Effector memory CD4-positive, alpha-beta T cell (primary cell): ENCODE data around the gene DAPK2.

Source experiments
- DNase-seq, 3 donors: peaks; one replicate each; pipeline ENCODE4 v3.0.0-alpha.2; 2020
- H3K27ac ChIP-seq: 2 replicates; pipeline ENCODE4 v1.7.0; 2013; ENCODE audit warnings: mild to moderate bottlenecking, low read length, moderate library complexity; ENCODE audit not compliant: insufficient read depth, poor library complexity, severe bottlenecking
- H3K27me3 ChIP-seq: replicated peaks from 2 replicates; pipeline ENCODE4 v1.7.0; 2013; ENCODE audit warnings: mild to moderate bottlenecking, low read length; ENCODE audit not compliant: insufficient read depth, control insufficient read depth, poor library complexity, severe bottlenecking
- H3K36me3 ChIP-seq: 2 replicates; pipeline ENCODE4 v1.7.0; 2013; ENCODE audit warnings: mild to moderate bottlenecking, low read length, moderate library complexity; ENCODE audit not compliant: control insufficient read depth, insufficient read depth
- H3K4me1 ChIP-seq: 2 replicates; pipeline ENCODE4 v1.7.0; 2013; ENCODE audit warnings: low read length, mild to moderate bottlenecking; ENCODE audit not compliant: control insufficient read depth, insufficient read depth, poor library complexity, severe bottlenecking
- H3K4me3 ChIP-seq: 2 replicates; pipeline ENCODE4 v1.7.0; 2013; ENCODE audit warnings: low read length, low read depth, mild to moderate bottlenecking; ENCODE audit not compliant: insufficient read depth, poor library complexity, severe bottlenecking
- H3K9me3 ChIP-seq: 2 replicates; pipeline ENCODE4 v1.7.0; 2013; ENCODE audit warnings: mild to moderate bottlenecking, low read length, moderate library complexity; ENCODE audit not compliant: control insufficient read depth

The DAPK2 gene

DNA sequence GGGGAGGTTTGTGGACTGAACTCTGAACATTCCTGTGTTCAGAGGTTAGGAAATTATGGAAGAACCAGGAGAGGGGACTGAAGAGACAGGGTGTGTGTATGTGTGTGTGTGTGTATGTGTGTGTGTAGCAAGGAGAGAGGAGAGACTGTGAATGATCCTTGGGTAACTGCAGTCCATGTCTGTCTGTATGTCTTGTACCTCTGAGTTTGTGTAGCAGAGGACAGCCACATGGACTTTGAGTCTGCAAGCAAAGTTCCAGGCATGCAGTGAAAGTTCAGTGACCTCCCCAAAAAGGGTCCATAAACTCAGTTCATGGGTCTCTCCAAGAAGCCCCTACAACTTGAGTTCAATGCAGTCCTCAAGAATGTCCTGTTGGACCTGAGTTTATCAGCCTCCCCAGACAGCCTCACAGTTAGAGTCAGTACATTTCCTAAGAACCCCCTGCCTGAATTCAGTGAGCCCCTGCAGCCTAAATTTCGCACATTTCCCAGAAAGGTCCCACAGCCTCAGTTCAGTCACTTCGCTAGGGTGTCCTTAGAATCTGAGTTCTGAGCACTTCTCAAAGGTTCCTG is 184.3 kb downstream of the DAPK2 start:
- no peak overlapping the region for H3K27ac ChIP-seq
- H3K27me3 ChIP-seq, result no peaks in the 10 kb centered on the region
- no peak overlapping the region for H3K4me3 ChIP-seq
- H3K4me1 ChIP-seq, result peaks cover 28% of the 10 kb centered on the region
- H3K36me3 ChIP-seq, result no peaks in the 10 kb centered on the region
- DNase-seq, result no peak
- H3K9me3 ChIP-seq, result no peaks in the 10 kb centered on the region

DNA sequence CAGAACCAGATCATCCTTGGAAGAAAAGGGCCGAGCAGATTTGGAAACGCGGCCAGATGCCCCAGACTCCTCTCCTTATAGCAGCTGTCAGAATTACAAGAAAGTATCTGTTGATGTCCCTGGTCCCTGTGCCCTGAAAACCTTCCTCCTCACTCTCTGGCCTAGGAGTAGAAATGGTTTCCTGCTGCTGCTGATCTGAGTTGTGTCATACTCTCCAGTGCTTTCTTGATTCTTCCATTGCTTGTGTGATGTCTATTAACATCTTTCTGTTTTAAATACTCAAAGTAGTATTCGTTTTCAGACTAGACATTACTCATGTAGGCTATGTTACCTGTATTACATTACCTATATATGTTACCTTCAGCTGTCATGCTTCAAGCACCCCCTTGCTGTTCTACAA is 185.7 kb downstream of the DAPK2 start:
- Histone ChIP-seq H3K36me3 (no peaks in the 10 kb centered on the region), H3K4me3 (no peak overlapping the region), H3K4me1 (peaks cover 28% of the 10 kb centered on the region), H3K27me3 (no peaks in the 10 kb centered on the region), H3K27ac (peak overlapping the region; percentile 56), H3K9me3 (no peaks in the 10 kb centered on the region)
- DNase-seq, result no peak

DNA sequence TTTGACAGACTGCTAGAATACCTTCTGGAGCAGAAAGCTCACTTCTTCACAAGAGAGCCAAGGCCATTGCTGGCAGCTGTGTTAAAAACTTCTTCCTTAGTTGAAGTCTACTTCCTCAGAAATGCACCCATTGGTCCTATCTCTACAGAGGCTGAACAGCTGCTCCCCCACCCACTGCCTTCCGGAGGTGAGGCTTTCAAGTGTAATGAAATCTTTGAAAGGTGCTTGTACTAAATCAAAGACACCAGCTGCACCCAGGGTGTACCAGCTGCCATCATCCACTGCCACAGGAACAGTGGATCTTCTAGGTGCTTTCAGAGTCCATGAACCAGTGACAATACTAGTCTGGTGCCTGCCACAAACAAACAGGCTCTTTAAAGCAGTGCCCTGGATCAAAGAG is 186.1 kb downstream of the DAPK2 start:
- Histone ChIP-seq H3K36me3 (no peaks in the 10 kb centered on the region), H3K4me1 (peaks cover 28% of the 10 kb centered on the region)

DNA sequence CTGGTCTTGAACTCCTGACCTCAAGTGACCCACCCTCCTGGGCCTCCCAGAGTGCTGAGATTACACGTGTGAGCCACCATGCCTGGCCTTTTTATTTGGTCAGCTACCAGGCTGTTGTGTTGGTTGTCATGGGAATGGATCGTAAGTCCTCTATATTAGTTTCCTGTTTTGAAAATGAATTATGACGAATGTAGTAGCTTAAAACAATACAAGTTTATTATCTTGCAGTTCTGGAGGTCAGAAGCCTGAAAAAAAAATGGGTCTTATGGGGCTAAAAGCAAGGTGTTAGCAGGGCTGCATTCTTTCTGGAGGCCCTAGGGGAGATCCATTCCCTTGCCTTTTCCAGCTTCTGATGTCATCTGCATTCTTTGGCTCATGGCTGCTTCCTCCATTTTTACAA is 187.4 kb downstream of the DAPK2 start:
- Histone ChIP-seq H3K27me3 (no peaks in the 10 kb centered on the region), H3K4me1 (peaks cover 28% of the 10 kb centered on the region), H3K36me3 (no peaks in the 10 kb centered on the region), H3K27ac (no peak overlapping the region), H3K9me3 (no peaks in the 10 kb centered on the region), H3K4me3 (no peak overlapping the region)
- no peak for DNase-seq

More for the DNA sequence above, 186.1 kb downstream of the DAPK2 start:
- peak in 2 of 3 donors; percentile 24 to 48 for DNase-seq
- Histone ChIP-seq H3K27ac (peak overlapping the region; percentile 56), H3K4me3 (no peak overlapping the region), H3K9me3 (no peaks in the 10 kb centered on the region), H3K27me3 (no peaks in the 10 kb centered on the region)

DNA sequence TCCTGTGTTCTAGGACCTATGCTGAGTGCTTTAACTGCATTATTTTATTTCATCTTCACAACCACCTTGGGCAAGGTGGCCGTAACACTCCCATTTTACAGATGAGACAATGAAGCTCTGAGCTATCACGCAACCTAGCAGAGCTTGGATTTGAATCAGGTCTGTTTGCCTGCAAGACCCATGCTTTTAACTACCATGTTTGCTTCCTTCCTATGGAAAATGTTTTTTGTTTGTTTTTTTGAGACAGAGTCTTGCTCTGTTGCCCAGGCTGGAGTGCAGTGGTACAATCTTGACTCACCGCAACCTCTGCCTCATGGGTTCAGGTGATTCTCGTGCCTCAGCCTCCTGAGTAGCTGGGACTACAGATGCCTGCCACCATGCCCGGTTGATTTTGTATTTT is 187.8 kb downstream of the DAPK2 start:
- no peaks in the 10 kb centered on the region for H3K27me3 ChIP-seq
- H3K9me3 ChIP-seq, result no peaks in the 10 kb centered on the region
- H3K4me1 ChIP-seq, result peaks cover 28% of the 10 kb centered on the region
- no peak overlapping the region for H3K4me3 ChIP-seq
- DNase-seq, result no peak
- no peak overlapping the region for H3K27ac ChIP-seq
- H3K36me3 ChIP-seq, result no peaks in the 10 kb centered on the region

DNA sequence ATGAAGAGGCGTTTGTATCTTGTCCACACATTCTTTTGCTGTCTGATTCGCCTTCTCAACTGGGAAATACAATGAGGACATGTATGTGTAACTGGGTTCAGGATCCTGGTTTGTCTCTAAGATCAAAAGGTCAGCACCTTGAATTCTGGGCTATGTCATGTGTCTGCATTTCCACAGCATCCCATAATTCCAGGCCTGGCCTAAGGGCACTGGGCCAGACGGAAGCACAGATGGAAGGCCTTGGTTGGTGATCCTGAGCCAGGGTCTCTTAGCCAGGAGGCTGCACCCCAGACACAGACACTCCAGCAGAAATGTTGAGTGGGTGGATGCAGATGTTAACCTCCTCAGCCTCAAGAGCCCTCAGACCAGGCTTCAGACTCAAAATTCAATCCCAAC is 188.8 kb downstream of the DAPK2 start:
- Histone ChIP-seq H3K9me3 (no peaks in the 10 kb centered on the region), H3K4me1 (peaks cover 28% of the 10 kb centered on the region), H3K36me3 (no peaks in the 10 kb centered on the region), H3K27me3 (no peaks in the 10 kb centered on the region), H3K4me3 (no peak overlapping the region), H3K27ac (no peak overlapping the region)
- DNase-seq, result no peak
